Stomach (tissue), 4 donors: Measurements from ENCODE around the gene ESYT3.
"Not testable (repeated sequence)": the region's sequence is repeated elsewhere in the genome, so short reads cannot be mapped to it uniquely, and the experiment has no call there.

Experiments
- CTCF ChIP-seq, 7 experiments: fragments of 450-650 bp in 4 of 7; fragments of 200-600 bp in 3 of 7; sonication (generic) in 3 of 7; IDR thresholded peaks; one replicate each; pipeline ENCODE4 v1.5.1; 2016 to 2019; ENCODE audit warnings: antibody characterized with exemption in 7 of 7, control low read depth in 2 of 7, mild to moderate bottlenecking in 1 of 7
- POLR2A ChIP-seq, 4 donors: fragments of 450-650 bp; IDR thresholded peaks; one replicate each; pipeline ENCODE4 v1.6.1; 2016; ENCODE audit warnings: antibody characterized with exemption in 4 of 4, control low read depth in 2 of 4, mild to moderate bottlenecking in 1 of 4, moderate library complexity in 1 of 4
- POLR2AphosphoS5 ChIP-seq, 3 donors: sonication (generic); formaldehyde crosslinking; IDR thresholded peaks; one replicate each; pipeline ENCODE4 v1.6.1; 2016; ENCODE audit warnings: antibody characterized with exemption in 3 of 3

DNA sequence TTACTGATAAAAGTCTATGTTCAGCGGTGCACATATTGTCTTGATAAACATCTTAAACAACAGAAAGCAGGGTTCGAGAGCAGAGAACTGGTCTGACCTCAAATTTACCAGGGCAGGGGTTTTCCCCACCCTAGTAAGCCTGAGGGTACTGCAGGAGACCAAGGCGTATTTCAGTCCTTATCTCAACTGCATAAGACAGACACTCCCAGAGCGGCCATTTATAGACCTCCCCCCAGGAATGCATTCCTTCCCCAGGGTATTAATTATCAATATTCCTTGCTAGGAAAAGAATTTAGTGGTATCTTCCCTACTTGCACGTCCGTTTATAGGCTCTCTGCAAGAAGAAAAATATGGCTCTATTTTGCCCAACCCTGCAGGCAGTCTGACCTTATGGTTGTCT, 52.2 kb downstream of the ESYT3 start:
- TF ChIP-seq CTCF, POLR2AphosphoS5, POLR2A (IDR thresholded peaks at IDR 0.05): not testable (repeated sequence)
